HFFc6 (cell line): Measurements from ENCODE around the gene OSBPL2. TPM values are rescaled to one million over a fixed set of nuclear protein-coding genes. Genes with fewer than 3 reads are reported as not detected.

Experiments
- DNase-seq: peaks from one replicate; pipeline ENCODE4 v3.0.0-alpha.2; 2018
- H3K27ac Mint-ChIP-seq: 2 replicates; pipeline ENCODE4 v1.8.0; 2020; ENCODE audit warnings: mild to moderate bottlenecking, mixed read lengths
- H3K27me3 Mint-ChIP-seq: 2 replicates; pipeline ENCODE4 v1.8.0; 2021; ENCODE audit warnings: mild to moderate bottlenecking, moderate library complexity, mixed read lengths; ENCODE audit not compliant: insufficient read depth
- H3K36me3 Mint-ChIP-seq: 2 replicates; pipeline ENCODE4 v1.8.0; 2021; ENCODE audit warnings: low read depth, mixed read lengths
- H3K4me1 Mint-ChIP-seq: 2 replicates; pipeline ENCODE4 v1.8.0; 2020; ENCODE audit warnings: low read depth, mixed read lengths
- H3K4me3 Mint-ChIP-seq: 2 replicates; pipeline ENCODE4 v1.8.0; 2020; ENCODE audit warnings: mild to moderate bottlenecking, moderate library complexity, mixed read lengths
- H3K9me3 Mint-ChIP-seq: 2 replicates; pipeline ENCODE4 v1.8.0; 2020; ENCODE audit warnings: mild to moderate bottlenecking, mixed read lengths
- CTCF ChIP-seq: fragments of 200-600 bp; sonication (generic); IDR thresholded peaks from 2 replicates; pipeline ENCODE4 v1.5.0; 2021; ENCODE audit warnings: antibody characterized with exemption, mild to moderate bottlenecking
- microRNA-seq: library from miRNA; unstranded; fragments of <30 nt; microRNA quantifications from one replicate; pipeline ENCODE4, GENCODE V29; 2019
- total RNA-seq, 6 experiments: library from RNA; stranded (reverse); fragmentation: NEBNext Ultra II Directional; extraction: Animal tissue kit (Norgen Biotek cat#: 25700); gene quantifications; 2 replicates in 1 of 6; 3 replicates in 5 of 6; pipeline ENCODE4 v1.2.3, GENCODE V29; 2021

OSBPL2 gene
- total RNA-seq, 6 experiments from 2014 or later = 32.2 to 37.6 (median 33.5) TPM

DNA sequence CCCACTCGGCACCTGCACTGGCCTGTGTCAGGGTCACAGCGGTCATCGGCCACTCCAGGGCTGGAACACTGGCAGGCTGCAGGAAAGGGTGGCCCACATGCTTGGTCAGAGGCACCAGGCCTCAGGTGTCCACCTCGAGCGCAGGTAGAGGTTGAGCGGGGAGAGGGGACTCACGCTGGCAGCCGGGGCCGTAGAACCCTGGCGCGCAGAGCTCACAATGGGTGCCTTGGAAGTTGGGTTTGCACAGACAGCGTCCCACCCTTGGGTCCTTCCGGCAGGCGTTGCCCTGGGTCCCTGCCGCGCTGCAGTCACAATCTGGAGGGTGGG, 99.9 kb downstream of the OSBPL2 start:
- Mint-ChIP-seq H3K27me3 (peaks cover 14% of the 10 kb centered on the region), H3K36me3 (0 out of 2 replicates have a peak, but pooled peaks cover 5% of the 10 kb centered on the region), H3K27ac (no peak overlapping the region), H3K9me3 (no peaks in the 10 kb centered on the region), H3K4me3 (no peak overlapping the region), H3K4me1 (no peaks in the 10 kb centered on the region)
- no peak for DNase-seq
- no peak for TF ChIP-seq CTCF

DNA sequence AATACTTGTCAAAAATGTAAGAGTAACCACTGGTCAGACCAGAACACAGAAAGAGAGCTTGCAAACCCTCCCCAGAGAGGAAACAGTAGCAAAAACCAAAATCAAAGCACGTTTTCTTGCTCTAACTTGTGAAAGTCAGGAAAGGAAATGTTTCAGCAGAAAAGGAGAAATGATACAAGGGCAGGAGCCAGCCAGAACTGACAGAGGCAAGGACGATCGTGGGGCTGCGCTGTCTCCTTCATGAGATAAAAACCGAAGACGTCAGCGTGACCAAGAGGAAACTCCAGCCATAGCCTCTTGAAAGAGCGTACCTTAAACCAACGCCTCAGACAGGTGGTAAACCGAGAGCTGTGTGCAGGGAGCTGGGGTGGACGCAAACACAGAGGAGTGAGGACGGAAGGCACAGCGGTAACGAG, 101.3 kb downstream of the OSBPL2 start:
- Mint-ChIP-seq H3K36me3 (0 out of 2 replicates have a peak, but pooled peaks cover 5% of the 10 kb centered on the region), H3K27ac (no peak overlapping the region), H3K27me3 (peaks cover 14% of the 10 kb centered on the region), H3K4me3 (no peak overlapping the region), H3K4me1 (no peaks in the 10 kb centered on the region), H3K9me3 (no peaks in the 10 kb centered on the region)
- no peak for TF ChIP-seq CTCF
- no peak for DNase-seq

DNA sequence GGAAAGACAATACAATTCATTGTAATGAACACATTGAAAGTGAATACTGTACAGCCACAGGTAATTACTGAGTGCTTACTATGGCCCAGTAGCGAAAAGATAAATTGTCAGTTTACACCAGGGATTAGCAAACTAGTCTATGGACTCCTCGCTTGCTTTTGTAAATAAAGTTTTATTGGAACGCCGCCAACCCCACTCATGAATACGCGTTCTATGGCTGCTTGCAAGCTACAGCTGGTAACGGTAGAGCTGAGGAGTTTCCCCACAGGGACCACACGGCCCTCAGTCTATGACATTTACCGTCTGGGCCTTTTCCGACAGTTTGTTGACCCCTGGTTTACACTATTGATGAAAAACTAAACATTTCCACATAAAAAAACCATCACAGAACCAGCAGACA, 104.6 kb downstream of the OSBPL2 start:
- H3K27ac Mint-ChIP-seq = no peak overlapping the region
- 0 out of 2 replicates have a peak, but pooled peaks cover under 1% of the 10 kb centered on the region for H3K9me3 Mint-ChIP-seq
- no peaks in the 10 kb centered on the region for H3K4me1 Mint-ChIP-seq
- H3K4me3 Mint-ChIP-seq = no peak overlapping the region
- H3K27me3 Mint-ChIP-seq = peaks cover 12% of the 10 kb centered on the region
- no peak for TF ChIP-seq CTCF
- DNase-seq = no peak
- 0 out of 2 replicates have a peak, but pooled peaks cover 6% of the 10 kb centered on the region for H3K36me3 Mint-ChIP-seq

- no peak for TF ChIP-seq CTCF
- Mint-ChIP-seq H3K27me3 (peaks cover 15% of the 10 kb centered on the region), H3K27ac (no peak overlapping the region), H3K4me1 (no peaks in the 10 kb centered on the region), H3K4me3 (no peak overlapping the region), H3K9me3 (peaks cover 11% of the 10 kb centered on the region), H3K36me3 (peaks cover 15% of the 10 kb centered on the region)
- no peak for DNase-seq
Observed at GRCh38 chr20:62344092-62344491, 105.8 kb downstream of the OSBPL2 start.

DNA sequence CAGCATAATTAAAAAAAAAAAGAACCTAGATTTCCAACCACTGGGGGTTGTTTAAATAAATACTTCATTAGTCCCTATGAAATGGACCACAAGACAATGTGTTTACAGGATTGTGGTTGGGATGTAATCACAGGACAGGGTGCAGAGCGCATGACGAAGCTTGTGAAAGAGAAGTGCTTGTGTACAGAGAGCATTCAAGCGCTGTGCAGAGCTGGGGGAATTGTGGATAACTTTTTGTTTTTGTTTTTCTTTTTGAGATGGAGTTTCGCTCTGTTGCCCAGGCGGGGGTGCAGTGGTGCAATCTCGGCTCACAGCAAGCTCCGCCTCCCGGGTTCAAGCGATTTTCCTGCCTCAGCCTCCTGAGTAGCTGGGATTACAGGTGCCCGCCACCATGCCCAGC, 106.5 kb downstream of the OSBPL2 start:
- no peak overlapping the region for H3K4me3 Mint-ChIP-seq
- peaks cover 12% of the 10 kb centered on the region for H3K36me3 Mint-ChIP-seq
- no peaks in the 10 kb centered on the region for H3K4me1 Mint-ChIP-seq
- H3K9me3 Mint-ChIP-seq = peaks cover 11% of the 10 kb centered on the region
- peaks cover 15% of the 10 kb centered on the region for H3K27me3 Mint-ChIP-seq
- DNase-seq = no peak
- H3K27ac Mint-ChIP-seq = no peak overlapping the region
- TF ChIP-seq CTCF = no peak

Small RNAs within 50 kb of the gene (microRNA-seq; reads per million reads assigned to microRNA genes)
- not detected for gene MIR4758

Other genes starting within 250 kb of the OSBPL2 start
- 10 to 100 TPM in 3 of 6 experiments, 1 to 10 TPM in 3; 9.4 to 11.7 (median 9.9) TPM for gene TAF4, start 172.6 kb upstream of the OSBPL2 start, total RNA-seq
- 10 to 100 TPM; 40.4 to 42.7 (median 40.9) TPM for gene LSM14B, start 116.0 kb upstream of the OSBPL2 start, total RNA-seq
- gene PSMA7, start 95.1 kb upstream of the OSBPL2 start, total RNA-seq = 100 to 1,000 TPM; 296 to 357 (median 334) TPM
- 1 to 10 TPM; 5.5 to 7.9 (median 5.9) TPM for gene SS18L1, start 94.8 kb upstream of the OSBPL2 start, total RNA-seq
- gene MTG2, start 55.5 kb upstream of the OSBPL2 start, total RNA-seq = 10 to 100 TPM; 27.9 to 33.8 (median 30.2) TPM
- gene HRH3, start 18.2 kb upstream of the OSBPL2 start, total RNA-seq = not detected
- gene ADRM1, start 64.5 kb downstream of the OSBPL2 start, total RNA-seq = 100 to 1,000 TPM; 126 to 133 (median 129) TPM
- 1 to 10 TPM; 1.2 to 2.4 (median 1.5) TPM for gene LAMA5, start 128.8 kb downstream of the OSBPL2 start, total RNA-seq
- 1,000 to 10,000 TPM; 1,061 to 1,388 (median 1,229) TPM for gene RPS21, start 148.6 kb downstream of the OSBPL2 start, total RNA-seq
- gene CABLES2, start 168.8 kb downstream of the OSBPL2 start, total RNA-seq = 1 to 10 TPM; 4.9 to 7.0 (median 6.6) TPM
- not detected for gene RBBP8NL, start 189.0 kb downstream of the OSBPL2 start, total RNA-seq
- not detected for gene GATA5, start 237.5 kb downstream of the OSBPL2 start, total RNA-seq